Pancreas (tissue), 10 donors: Measurements from ENCODE around the gene LDAH. TPM values are rescaled to one million over a fixed set of nuclear protein-coding genes. Genes with fewer than 3 reads are reported as not detected.

Experiments
- ATAC-seq, 4 donors: fragments of 200-7000 bp; cut with Tn5 transposase; one replicate each; pipeline versions ENCODE4 v1.8.0 to v1.9.1; 2020; ENCODE audit warnings: mild to moderate bottlenecking in 4 of 4, moderate library complexity in 4 of 4
- DNase-seq, 6 donors: peaks; one replicate each; pipeline ENCODE4 v3.0.0-alpha.2; 2020
- FAIRE-seq: peaks from 2 replicates; lab custom pipeline; 2012; peaks lifted over from hg19 to GRCh38; lab: Jason Lieb, UNC
- H3K27ac ChIP-seq, 4 donors: fragments of 200-600 bp; sonication (generic); 1 replicate in 3 of 4; 2 replicates in 1 of 4; pipeline versions ENCODE4 v1.5.0 to v1.8.0; 2020
- H3K27me3 ChIP-seq, 4 donors: fragments of 200-600 bp; one replicate each; pipeline ENCODE4 v1.8.0; 2021
- H3K36me3 ChIP-seq, 3 donors: fragments of 200-600 bp; sonication (generic) in 1 of 3; one replicate each; pipeline versions ENCODE4 v1.5.0 to v1.8.0; 2020 to 2021
- H3K4me1 ChIP-seq, 3 donors: fragments of 200-600 bp; one replicate each; pipeline ENCODE4 v1.8.0; 2021
- H3K4me3 ChIP-seq, 4 donors: fragments of 200-600 bp; sonication (generic) in 2 of 4; one replicate each; pipeline versions ENCODE4 v1.5.0 to v1.8.0; 2020 to 2021
- H3K9me3 ChIP-seq, 4 donors: fragments of 200-600 bp; one replicate each; pipeline ENCODE4 v1.8.0; 2021
- CTCF ChIP-seq, 4 donors: fragments of 200-600 bp; sonication (generic) in 3 of 4; IDR thresholded peaks; one replicate each; pipeline versions ENCODE4 v1.5.0 to v1.8.0; 2021; ENCODE audit warnings: antibody characterized with exemption in 4 of 4
- WGBS, 2 donors: extraction: QIAGEN DNeasy Blood & Tissue Kit; methylation state at CpG; one replicate each; pipeline ENCODE4 v1.1.7; 2013; 5-methylcytosine and 5-hydroxymethylcytosine counted together
- intact Hi-C, 3 donors: fragments of 100-400 bp; cut with DNase I; formaldehyde crosslinking; loops; one replicate each; pipeline versions ENCODE4 v1.11.1 to v1.14.2; 2022
- polyA plus RNA-seq, 2 donors: library from polyadenylated mRNA; stranded (reverse); fragments of 200-250 nt; gene quantifications; one replicate each; pipeline ENCODE4 v1.2.3, GENCODE V29; 2013
- total RNA-seq, 6 donors: library from RNA; stranded (reverse); fragmentation: NEBNext Ultra II Directional in 4 of 6; extraction: Animal tissue kit (Norgen Biotek cat#: 25700) in 4 of 6; gene quantifications; one replicate each; pipeline versions ENCODE4 v1.2.1 to v1.2.4, GENCODE V29; 2021 to 2023
- donor health status: healthy with polysubstance abuse.
- donor health status: DM: no; HTN: no; CAD: no; lungs with moderate emphysema.
- donor health status: DM: no; HTN: no; CAD: no.
- donor health status: control.
- donor health status: control.
- donor health status: Bipolar disorder and iron deficiency.
- donor health status: DM: yes; HTN: yes; CAD: no.
- donor health status: DM: no; HTN: no; CAD: no.
- donor health status: DM: no; HTN: no; CAD: no.
- donor health status: DM: yes; HTN: yes; CAD: no.

LDAH gene
- total and polyA plus RNA-seq, 8 donors: 2.5 to 9.1 (median 5.4) TPM

- no peak overlapping the region for H3K27ac ChIP-seq
- WGBS, 2 donors: 68 to 69% methylated on average over 2 of the region's 2 CpGs
- no peak for ATAC-seq
- H3K36me3 ChIP-seq: no peaks in the 10 kb centered on the region
- no peak for DNase-seq
- H3K4me1 ChIP-seq: no peaks in the 10 kb centered on the region
- H3K4me3 ChIP-seq: no peak overlapping the region
- intact Hi-C loops: no loop called here
- TF ChIP-seq CTCF (IDR thresholded peaks at IDR 0.05): no peak
- no peaks in the 10 kb centered on the region for H3K9me3 ChIP-seq
- FAIRE-seq: no peak
- peaks cover 0 to 32% (median 5%) of the 10 kb centered on the region in 4 donors for H3K27me3 ChIP-seq
Observed at GRCh38 chr2:20834331-20834730, 11.4 kb upstream of the LDAH start.

GRCh38 chr2:20832606-20833005 is 9.7 kb upstream of the LDAH start:
- Histone ChIP-seq H3K4me1 (no peaks in the 10 kb centered on the region), H3K4me3 (no peak overlapping the region), H3K9me3 (no peaks in the 10 kb centered on the region), H3K27me3 (peaks cover 0 to 24% (median 2%) of the 10 kb centered on the region in 4 donors), H3K27ac (no peak overlapping the region), H3K36me3 (no peaks in the 10 kb centered on the region)
- intact Hi-C loops: no loop called here
- DNase-seq (no peak), ATAC-seq (no peak), FAIRE-seq (no peak)
- TF ChIP-seq CTCF (IDR thresholded peaks at IDR 0.05): no peak

- no peak for DNase-seq
- ATAC-seq: no peak
- no peak overlapping the region for H3K27ac ChIP-seq
- H3K4me1 ChIP-seq: no peaks in the 10 kb centered on the region
- H3K9me3 ChIP-seq: no peaks in the 10 kb centered on the region
- WGBS, 2 donors: 5 to 15% methylated on average over 1 of the region's 1 CpG
- H3K36me3 ChIP-seq: no peaks in the 10 kb centered on the region
- H3K27me3 ChIP-seq: peaks cover 0 to 4% (median 2%) of the 10 kb centered on the region in 4 donors
- TF ChIP-seq CTCF (IDR thresholded peaks at IDR 0.05): no peak
- intact Hi-C loops: no loop called here
- no peak overlapping the region for H3K4me3 ChIP-seq
- FAIRE-seq: no peak
Observed at GRCh38 chr2:20829861-20830260, 7.0 kb upstream of the LDAH start.

GRCh38 chr2:20823917-20824316 is 1.0 kb upstream of the LDAH start:
- Histone ChIP-seq H3K36me3 (no peaks in the 10 kb centered on the region), H3K4me1 (no peaks in the 10 kb centered on the region), H3K27me3 (no peaks in the 10 kb centered on the region), H3K9me3 (no peaks in the 10 kb centered on the region), H3K27ac (no peak overlapping the region), H3K4me3 (no peak overlapping the region)
- DNase-seq (no peak), ATAC-seq (no peak), FAIRE-seq (no peak)
- intact Hi-C loops: no loop called here
- 73 to 84% methylated on average over 5 of the region's 5 CpGs for WGBS, 2 donors
- no peak for TF ChIP-seq CTCF (IDR thresholded peaks at IDR 0.05)

- Histone ChIP-seq H3K36me3 (no peaks in the 10 kb centered on the region), H3K4me3 (no peak overlapping the region), H3K27ac (no peak overlapping the region), H3K27me3 (no peaks in the 10 kb centered on the region), H3K4me1 (no peaks in the 10 kb centered on the region), H3K9me3 (no peaks in the 10 kb centered on the region)
- ATAC-seq: no peak
- intact Hi-C loops: no loop called here
- no peak for DNase-seq
- no peak for TF ChIP-seq CTCF (IDR thresholded peaks at IDR 0.05)
- FAIRE-seq: no peak
- WGBS, 2 donors: 88 to 91% methylated on average over 2 of the region's 2 CpGs
Observed at GRCh38 chr2:20818820-20819219, 4.1 kb downstream of the LDAH start.
